Measurements from ENCODE around the gene MMP15. TPM values are rescaled to one million over a fixed set of nuclear protein-coding genes. Genes with fewer than 3 reads are reported as not detected.
"Not testable (repeated sequence)": the region's sequence is repeated elsewhere in the genome, so short reads cannot be mapped to it uniquely, and the experiment has no call there.

MMP15 gene
- 44.0 TPM for total RNA-seq

- ATAC-seq (peak; percentile 56), DNase-seq (ENCODE audit: low spot score) (peak; percentile 79)
- intact Hi-C loops (cut with DNase I), result no loop called here
Measured at GRCh38 chr16:58025351-58026138, at the start of gene MMP15. MMP15 (plus strand) TSS chr16:58025754; CDS start chr16:58026351, 597 bp downstream.

- intact Hi-C loops (cut with DNase I), result no loop called here
- ATAC-seq, result peak; percentile 91
- no peak for DNase-seq (ENCODE audit: low spot score)
Measured at GRCh38 chr16:57976331-57976796, 49.2 kb upstream of the MMP15 start.

GRCh38 chr16:57977418-57978069, 48.0 kb upstream of the MMP15 start:
- no peak for ATAC-seq
- no peak for DNase-seq (ENCODE audit: low spot score)
- intact Hi-C loops (cut with DNase I), result no loop called here

- intact Hi-C loops (cut with DNase I); ATAC-seq: not testable (repeated sequence)
Measured at GRCh38 chr16:57978070-57978465, 47.5 kb upstream of the MMP15 start.

GRCh38 chr16:57979006-57979585, 46.5 kb upstream of the MMP15 start:
- intact Hi-C loops (cut with DNase I), result no loop called here
- DNase-seq (ENCODE audit: low spot score) (no peak), ATAC-seq (no peak)

More at GRCh38 chr16:57978070-57978465, 47.5 kb upstream of the MMP15 start:
- DNase-seq (ENCODE audit: low spot score), result not testable (repeated sequence)

- DNase-seq (ENCODE audit: low spot score) (no peak), ATAC-seq (no peak)
- intact Hi-C loops (cut with DNase I), result no loop called here
Measured at GRCh38 chr16:57981636-57982035, 43.9 kb upstream of the MMP15 start.

- intact Hi-C loops (cut with DNase I), result no loop called here
- ATAC-seq (no peak), DNase-seq (ENCODE audit: low spot score) (no peak)
Measured at GRCh38 chr16:57982385-57982784, 43.2 kb upstream of the MMP15 start.

- intact Hi-C loops (cut with DNase I), result no loop called here
- DNase-seq (ENCODE audit: low spot score) (peak; percentile 92), ATAC-seq (peak; percentile 97)
Measured at GRCh38 chr16:57984443-57985203, 40.9 kb upstream of the MMP15 start.

- intact Hi-C loops (cut with DNase I), result no loop called here
- ATAC-seq (peak; percentile 67), DNase-seq (ENCODE audit: low spot score) (no peak)
Measured at GRCh38 chr16:57985204-57986181, 40.1 kb upstream of the MMP15 start.

- intact Hi-C loops (cut with DNase I), result no loop called here
- ATAC-seq (no peak), DNase-seq (ENCODE audit: low spot score) (no peak)
Measured at GRCh38 chr16:57986196-57986595, 39.4 kb upstream of the MMP15 start.

- intact Hi-C loops (cut with DNase I), result no loop called here
- DNase-seq (ENCODE audit: low spot score) (no peak), ATAC-seq (no peak)
Measured at GRCh38 chr16:57987441-57988177, 37.9 kb upstream of the MMP15 start.

- no peak for ATAC-seq
- DNase-seq (ENCODE audit: low spot score), result no peak
- intact Hi-C loops (cut with DNase I), result no loop called here
Measured at GRCh38 chr16:57988929-57989328, 36.6 kb upstream of the MMP15 start.

- intact Hi-C loops (cut with DNase I), result loop anchor here (5.0 to 10.0 kb wide), 2 partner anchors 89 to 237 kb away; no protein-coding TSS in a partner anchor
- no peak for ATAC-seq
Measured at GRCh38 chr16:57991551-57992059, 33.9 kb upstream of the MMP15 start.

GRCh38 chr16:57992084-57992483, 33.5 kb upstream of the MMP15 start:
- DNase-seq (ENCODE audit: low spot score) (no peak), ATAC-seq (no peak)
- intact Hi-C loops (cut with DNase I), result loop anchor here (5.0 to 10.0 kb wide), 2 partner anchors 90 to 237 kb away; no protein-coding TSS in a partner anchor

More at GRCh38 chr16:57991551-57992059, 33.9 kb upstream of the MMP15 start:
- DNase-seq (ENCODE audit: low spot score), result no peak

- no peak for DNase-seq (ENCODE audit: low spot score)
- no peak for ATAC-seq
- intact Hi-C loops (cut with DNase I), result loop anchor here (5.0 to 10.0 kb wide), 2 partner anchors 91 to 239 kb away; no protein-coding TSS in a partner anchor
Measured at GRCh38 chr16:57993438-57993837, 32.1 kb upstream of the MMP15 start.

- DNase-seq (ENCODE audit: low spot score) (no peak), ATAC-seq (no peak)
- intact Hi-C loops (cut with DNase I), result loop anchor here (5.0 to 10.0 kb wide), 2 partner anchors 92 to 239 kb away; no protein-coding TSS in a partner anchor
Measured at GRCh38 chr16:57993897-57994296, 31.7 kb upstream of the MMP15 start.

GRCh38 chr16:57994361-57994760, 31.2 kb upstream of the MMP15 start:
- DNase-seq (ENCODE audit: low spot score), result no peak
- intact Hi-C loops (cut with DNase I), result loop anchor here (5.0 to 10.0 kb wide), 2 partner anchors 92 to 240 kb away; no protein-coding TSS in a partner anchor
- ATAC-seq, result no peak

Data from sciatic nerve (tissue), 2 donors.